Measurements from ENCODE around the gene GADD45G.
A peak's percentile ranks its signal among the peaks of the same experiment; 100 is the strongest.

Gene GADD45G

GRCh38 chr9:89604729-89605464 is at the start of gene GADD45G:
Gene GADD45G (plus strand): TSS chr9:89605012. CDS start chr9:89605122, 110 bp downstream.
- no peak for TF ChIP-seq GATA1 (IDR thresholded peaks at IDR 0.05; ENCODE audit: low read depth, low read length)
- TF ChIP-seq POLR2A (IDR thresholded peaks at IDR 0.05; ENCODE audit: low read length) = peak; percentile 40
- peak; percentile 93 for DNase-seq

GRCh38 chr9:89555036-89555415 is 49.8 kb upstream of the GADD45G start:
- no peak for DNase-seq
- TF ChIP-seq GATA1 (IDR thresholded peaks at IDR 0.05; ENCODE audit: low read depth, low read length) (no peak), POLR2A (IDR thresholded peaks at IDR 0.05; ENCODE audit: low read length) (no peak)

- no peak for TF ChIP-seq POLR2A (IDR thresholded peaks at IDR 0.05; ENCODE audit: low read length)
- TF ChIP-seq GATA1 (IDR thresholded peaks at IDR 0.05; ENCODE audit: low read depth, low read length) = no peak
- peak in 1 of 2 experiments; percentile 48 for DNase-seq
Measured at GRCh38 chr9:89555451-89556375, 49.1 kb upstream of the GADD45G start.

GRCh38 chr9:89558196-89558899 is 46.5 kb upstream of the GADD45G start:
- DNase-seq = no peak
- TF ChIP-seq POLR2A (IDR thresholded peaks at IDR 0.05; ENCODE audit: low read length) (no peak), GATA1 (IDR thresholded peaks at IDR 0.05; ENCODE audit: low read depth, low read length) (no peak)

GRCh38 chr9:89558948-89559347 is 45.9 kb upstream of the GADD45G start:
- no peak for DNase-seq

GRCh38 chr9:89562186-89562814 is 42.5 kb upstream of the GADD45G start:
- TF ChIP-seq GATA1 (IDR thresholded peaks at IDR 0.05; ENCODE audit: low read depth, low read length) (no peak), POLR2A (IDR thresholded peaks at IDR 0.05; ENCODE audit: low read length) (no peak)
- no peak for DNase-seq

More at GRCh38 chr9:89558948-89559347, 45.9 kb upstream of the GADD45G start:
- no peak for TF ChIP-seq POLR2A (IDR thresholded peaks at IDR 0.05; ENCODE audit: low read length)
- TF ChIP-seq GATA1 (IDR thresholded peaks at IDR 0.05; ENCODE audit: low read depth, low read length) = no peak

GRCh38 chr9:89563571-89564345 is 41.1 kb upstream of the GADD45G start:
- no peak for TF ChIP-seq POLR2A (IDR thresholded peaks at IDR 0.05; ENCODE audit: low read length)
- no peak for TF ChIP-seq GATA1 (IDR thresholded peaks at IDR 0.05; ENCODE audit: low read depth, low read length)
- peak; percentile 22 to 59 for DNase-seq

GRCh38 chr9:89564346-89564878 is 40.4 kb upstream of the GADD45G start:
- no peak for TF ChIP-seq POLR2A (IDR thresholded peaks at IDR 0.05; ENCODE audit: low read length)
- no peak for TF ChIP-seq GATA1 (IDR thresholded peaks at IDR 0.05; ENCODE audit: low read depth, low read length)
- DNase-seq = peak; percentile 33 to 51

GRCh38 chr9:89567649-89568048 is 37.2 kb upstream of the GADD45G start:
- no peak for TF ChIP-seq GATA1 (IDR thresholded peaks at IDR 0.05; ENCODE audit: low read depth, low read length)
- no peak for TF ChIP-seq POLR2A (IDR thresholded peaks at IDR 0.05; ENCODE audit: low read length)
- DNase-seq = no peak

- TF ChIP-seq POLR2A (IDR thresholded peaks at IDR 0.05; ENCODE audit: low read length) (no peak), GATA1 (IDR thresholded peaks at IDR 0.05; ENCODE audit: low read depth, low read length) (no peak)
- DNase-seq = no peak
Measured at GRCh38 chr9:89574309-89574708, 30.5 kb upstream of the GADD45G start.

GRCh38 chr9:89576404-89576839 is 28.4 kb upstream of the GADD45G start:
- TF ChIP-seq GATA1 (IDR thresholded peaks at IDR 0.05; ENCODE audit: low read depth, low read length) (no peak), POLR2A (IDR thresholded peaks at IDR 0.05; ENCODE audit: low read length) (no peak)
- peak; percentile 39 to 68 for DNase-seq

GRCh38 chr9:89577363-89577762 is 27.4 kb upstream of the GADD45G start:
- DNase-seq = no peak
- TF ChIP-seq POLR2A (IDR thresholded peaks at IDR 0.05; ENCODE audit: low read length) (no peak), GATA1 (IDR thresholded peaks at IDR 0.05; ENCODE audit: low read depth, low read length) (no peak)

Data from erythroblast (primary cell).